ENCODE data around the gene FUT8. TPM values are rescaled to one million over a fixed set of nuclear protein-coding genes. Genes with fewer than 3 reads are reported as not detected.
"Not testable (repeated sequence)": the region's sequence is repeated elsewhere in the genome, so short reads cannot be mapped to it uniquely, and the experiment has no call there.

FUT8 gene
- polyA plus RNA-seq, 4 donors = 16.0 to 25.0 (median 23.7) TPM

- DNase-seq (ENCODE audit: low read depth in 4 of 4, low spot score in 3 of 4) = no peak
These were observed 274.2 kb downstream of the FUT8 start for GRCh38 chr14:65686761-65687160.

- DNase-seq (ENCODE audit: low read depth in 4 of 4, low spot score in 3 of 4) = no peak
These were observed 276.5 kb downstream of the FUT8 start for GRCh38 chr14:65689070-65689469.

- not testable (repeated sequence) for DNase-seq (ENCODE audit: low read depth in 4 of 4, low spot score in 3 of 4)
These were observed 280.0 kb downstream of the FUT8 start for GRCh38 chr14:65692566-65692965.

DNA sequence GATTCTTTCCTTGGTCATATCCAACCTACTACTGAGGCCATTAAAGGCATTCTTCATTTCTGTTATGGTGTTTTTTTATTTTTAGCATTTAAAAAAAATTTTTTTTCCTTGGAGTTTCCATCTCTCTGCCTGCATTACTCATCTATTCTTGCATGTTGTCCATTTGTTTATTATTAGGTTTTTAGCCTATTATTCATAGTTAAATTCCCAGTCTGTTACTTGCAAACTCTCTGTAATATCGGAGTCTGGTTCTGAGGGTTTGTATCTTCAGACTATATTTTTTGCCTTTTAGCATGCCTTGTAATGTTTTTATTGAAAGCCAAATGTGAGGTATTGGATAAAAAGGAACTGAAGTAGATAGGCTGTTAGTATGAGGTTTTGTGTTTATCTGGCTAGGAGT, 284.3 kb downstream of the FUT8 start:
- DNase-seq (ENCODE audit: low read depth in 4 of 4, low spot score in 3 of 4) = no peak

GRCh38 chr14:65703521-65703920, 291.0 kb downstream of the FUT8 start:
- no peak for DNase-seq (ENCODE audit: low read depth in 4 of 4, low spot score in 3 of 4)

GRCh38 chr14:65703996-65704395, 291.5 kb downstream of the FUT8 start:
- DNase-seq (ENCODE audit: low read depth in 4 of 4, low spot score in 3 of 4) = no peak

DNA sequence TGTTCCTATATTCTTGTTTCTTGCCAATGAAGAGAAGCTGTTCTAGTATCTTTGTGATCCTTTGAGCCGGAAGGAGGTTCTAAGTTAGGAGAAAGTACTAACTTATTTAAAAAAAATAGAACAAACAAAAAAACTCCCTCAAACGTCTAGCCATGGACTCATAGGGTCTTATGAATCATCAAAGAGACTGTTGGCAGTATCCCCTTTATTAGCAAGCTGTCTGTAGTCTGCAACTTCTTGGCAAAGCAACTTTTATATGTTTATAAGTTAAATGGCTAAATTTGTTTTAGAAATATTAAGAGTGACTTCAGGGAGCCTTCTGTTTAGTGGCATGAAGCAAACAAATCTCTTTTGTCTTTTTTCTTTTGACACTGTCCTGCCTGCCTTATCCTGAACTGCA, 291.9 kb downstream of the FUT8 start:
- DNase-seq (ENCODE audit: low read depth in 4 of 4, low spot score in 3 of 4) = no peak

DNA sequence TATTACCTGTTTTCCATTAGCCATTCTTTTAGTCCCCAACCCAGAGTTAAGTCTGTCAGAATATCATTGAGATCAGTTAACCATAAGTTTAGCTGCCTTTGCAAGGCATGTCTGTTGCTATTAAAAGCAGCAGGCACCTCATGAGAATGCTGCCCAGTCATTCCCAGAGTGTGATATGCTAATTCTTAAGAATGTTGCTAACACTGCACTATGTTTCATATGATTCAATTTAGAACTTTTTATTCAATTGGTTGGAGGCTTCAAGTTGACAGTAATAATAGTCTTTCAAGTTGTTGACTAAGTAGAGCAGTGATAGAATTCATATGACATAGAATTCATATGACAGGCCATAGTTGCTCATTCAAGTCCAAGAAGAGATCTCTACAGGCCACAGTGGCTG, 292.3 kb downstream of the FUT8 start:
- DNase-seq (ENCODE audit: low read depth in 4 of 4, low spot score in 3 of 4) = no peak

DNA sequence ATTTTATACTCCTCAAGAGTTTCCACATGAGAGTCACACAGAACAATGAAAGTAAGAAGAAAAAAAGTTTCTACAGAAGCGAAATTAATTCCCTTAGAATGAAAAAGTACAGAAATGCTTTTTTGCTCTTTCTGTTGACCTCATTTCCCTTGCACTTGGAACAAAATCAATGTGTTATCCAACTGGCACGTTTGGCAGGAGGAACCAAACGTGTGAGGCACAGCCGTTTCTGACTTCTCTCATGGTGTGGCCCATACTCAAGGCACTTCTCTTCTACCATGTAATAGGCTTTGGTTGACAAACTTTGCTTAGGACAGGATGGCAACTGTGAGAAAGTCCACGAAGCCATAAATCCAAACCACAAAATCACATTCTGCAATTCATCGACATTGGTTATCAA, 297.0 kb downstream of the FUT8 start:
- no peak for DNase-seq (ENCODE audit: low read depth in 4 of 4, low spot score in 3 of 4)

- DNase-seq (ENCODE audit: low read depth in 4 of 4, low spot score in 3 of 4) = not testable (repeated sequence)
These were observed 304.3 kb downstream of the FUT8 start for GRCh38 chr14:65716813-65717212.

DNA sequence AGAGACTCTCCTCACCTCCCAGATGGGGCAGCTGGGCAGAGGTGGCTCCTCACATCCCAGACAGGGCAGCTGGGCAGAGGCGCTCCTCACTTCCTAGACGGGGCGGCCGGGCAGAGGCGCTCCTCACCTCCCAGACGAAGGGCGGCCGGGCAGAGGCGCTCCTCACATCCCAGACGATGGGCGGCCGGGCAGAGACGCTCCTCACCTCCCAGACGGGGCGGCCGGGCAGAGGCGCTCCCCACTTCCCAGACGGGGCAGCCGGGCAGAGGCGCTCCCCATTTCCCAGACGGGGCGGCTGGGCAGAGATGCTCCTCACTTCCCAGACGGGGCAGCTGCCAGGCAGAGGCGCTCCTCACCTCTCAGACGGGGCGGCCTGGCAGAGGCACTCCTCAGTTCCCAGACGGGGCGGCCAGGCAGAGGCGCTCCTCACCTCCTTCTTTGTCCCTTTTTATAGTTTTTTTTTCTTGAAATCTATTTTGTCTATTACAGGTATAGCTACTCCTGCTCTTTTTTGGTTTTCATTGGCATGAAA, 304.9 kb downstream of the FUT8 start:
- DNase-seq (ENCODE audit: low read depth in 4 of 4, low spot score in 3 of 4) = not testable (repeated sequence)

- DNase-seq (ENCODE audit: low read depth in 4 of 4, low spot score in 3 of 4) = no peak
These were observed 306.1 kb downstream of the FUT8 start for GRCh38 chr14:65718629-65719028.

GRCh38 chr14:65720171-65720570, 307.6 kb downstream of the FUT8 start:
- DNase-seq (ENCODE audit: low read depth in 4 of 4, low spot score in 3 of 4) = no peak

DNA sequence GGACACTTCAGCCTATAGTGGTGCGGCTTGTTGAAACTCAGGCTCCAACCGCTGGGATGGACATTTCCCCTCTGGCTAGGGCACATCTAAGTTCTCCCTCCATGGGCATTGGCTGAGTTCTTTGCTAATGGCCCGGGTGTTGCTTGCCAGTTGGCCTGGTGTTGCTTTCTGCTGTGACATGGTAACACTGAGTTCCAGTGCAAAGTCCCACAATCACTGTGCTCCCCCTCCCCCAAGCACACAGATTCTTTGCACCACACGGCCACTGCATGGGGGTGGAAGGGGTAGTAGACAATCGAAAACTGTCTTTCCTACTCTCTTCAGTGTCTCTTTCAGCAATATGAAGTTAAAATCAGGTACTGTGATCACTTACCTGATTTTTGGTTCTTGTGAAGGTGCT, 308.2 kb downstream of the FUT8 start:
- DNase-seq (ENCODE audit: low read depth in 4 of 4, low spot score in 3 of 4) = no peak

- DNase-seq (ENCODE audit: low read depth in 4 of 4, low spot score in 3 of 4) = no peak
These were observed 310.8 kb downstream of the FUT8 start for GRCh38 chr14:65723348-65723747.

DNA sequence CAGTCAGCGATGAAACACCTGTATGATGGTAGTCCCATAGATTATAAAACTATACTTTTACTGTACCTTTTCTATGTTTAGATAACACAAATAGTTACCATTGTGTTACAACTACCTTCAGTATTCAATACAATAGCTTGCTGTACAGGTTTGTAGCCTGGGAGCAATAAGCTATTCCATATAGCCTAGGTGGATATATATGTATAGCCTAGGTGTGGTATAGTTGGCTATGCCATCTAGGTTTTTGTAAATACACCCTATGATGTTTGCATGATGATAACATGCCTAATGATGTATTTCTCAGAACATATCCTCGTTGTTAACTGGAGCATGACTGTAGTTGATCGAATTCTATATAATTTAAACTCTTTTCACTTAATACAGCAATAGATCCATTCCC, 316.1 kb downstream of the FUT8 start:
- DNase-seq (ENCODE audit: low read depth in 4 of 4, low spot score in 3 of 4) = no peak

DNA sequence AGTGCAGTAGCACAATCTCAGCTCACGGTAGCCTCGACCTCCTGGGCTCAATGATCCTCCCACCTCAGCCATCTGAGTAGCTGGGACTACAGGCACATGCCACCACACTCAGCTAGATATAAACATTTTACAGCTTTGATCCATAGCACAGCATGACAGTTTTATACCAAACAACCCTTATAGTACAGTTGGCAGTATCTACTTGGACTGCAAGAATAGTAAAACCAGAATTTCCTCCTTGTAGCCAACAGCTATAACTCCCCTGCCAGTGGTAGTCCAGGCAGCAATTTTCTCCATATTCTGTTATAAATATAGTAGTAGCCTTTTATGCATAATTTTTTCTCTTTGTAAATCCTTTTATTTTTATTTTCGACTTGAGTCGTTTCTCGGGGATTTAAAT, 317.0 kb downstream of the FUT8 start:
- DNase-seq (ENCODE audit: low read depth in 4 of 4, low spot score in 3 of 4) = no peak

DNA sequence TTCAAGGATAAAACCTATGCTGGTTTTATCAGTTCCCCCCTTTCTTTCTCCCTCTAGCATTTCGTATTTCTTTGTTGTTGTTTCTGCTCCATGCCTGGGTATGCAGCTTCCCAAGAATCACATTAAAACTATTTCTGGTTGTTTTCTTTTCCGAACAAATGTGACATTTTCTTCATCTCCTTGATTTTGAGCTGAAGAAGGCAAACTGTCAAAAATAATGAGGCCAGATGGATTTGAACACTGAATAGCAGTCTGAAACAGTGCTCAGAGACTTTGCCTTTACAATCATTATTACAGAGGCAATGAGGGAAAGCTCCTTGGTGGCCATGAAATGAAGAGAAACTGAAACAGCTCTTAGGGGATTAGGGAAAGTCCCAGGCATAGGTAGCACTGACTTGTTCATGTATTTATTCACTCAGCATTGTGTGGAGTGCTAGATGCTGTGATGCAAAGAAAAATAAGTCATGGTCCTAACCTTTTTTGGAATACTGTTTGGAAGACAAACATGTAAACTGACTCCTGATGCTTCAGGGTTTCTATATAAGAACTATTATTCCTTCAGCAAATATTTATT, 319.5 kb downstream of the FUT8 start:
- DNase-seq (ENCODE audit: low read depth in 4 of 4, low spot score in 3 of 4) = no peak

- no peak for DNase-seq (ENCODE audit: low read depth in 4 of 4, low spot score in 3 of 4)
These were observed 325.8 kb downstream of the FUT8 start for GRCh38 chr14:65738339-65738738.

DNA sequence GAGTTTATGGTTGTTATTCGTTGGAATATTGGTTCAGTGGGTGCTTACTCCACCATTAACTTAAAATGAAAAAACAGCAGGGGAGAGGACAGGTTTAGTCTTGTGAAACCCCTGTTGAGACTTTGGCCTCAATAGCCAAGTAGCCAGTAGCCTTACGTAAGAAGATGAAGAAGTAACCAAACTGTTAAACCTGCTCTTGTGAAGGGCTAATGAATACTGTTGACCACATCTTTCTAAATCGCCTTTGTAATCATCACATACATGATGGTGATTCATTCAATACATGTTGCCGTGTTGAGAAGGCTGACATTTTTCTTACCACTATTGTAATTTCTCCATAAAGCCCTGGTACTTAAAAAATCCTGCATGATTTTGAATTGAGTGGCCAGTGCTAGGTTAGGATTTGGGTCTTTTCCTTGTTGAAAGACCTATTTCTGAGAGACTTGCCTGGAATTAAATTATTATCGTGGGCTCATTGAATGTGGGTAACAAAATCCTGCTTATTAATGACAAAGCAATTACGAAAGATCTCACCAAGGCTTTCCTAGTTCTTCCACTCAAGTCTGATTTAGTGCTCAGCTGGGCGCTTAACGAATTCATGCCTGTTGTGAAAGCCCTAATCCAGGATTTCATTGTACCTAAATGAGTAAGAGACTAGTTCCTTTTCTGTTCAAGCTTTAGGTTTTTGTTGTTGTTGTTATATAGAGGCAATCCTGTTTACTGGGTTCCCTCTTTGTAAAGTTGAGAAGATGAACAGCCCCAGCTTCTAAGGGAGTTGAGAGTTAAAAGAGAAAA, 333.1 kb downstream of the FUT8 start:
- no peak for DNase-seq (ENCODE audit: low read depth in 4 of 4, low spot score in 3 of 4)

- DNase-seq (ENCODE audit: low read depth in 4 of 4, low spot score in 3 of 4) = no peak
These were observed 336.3 kb downstream of the FUT8 start for GRCh38 chr14:65748796-65749195.

DNA sequence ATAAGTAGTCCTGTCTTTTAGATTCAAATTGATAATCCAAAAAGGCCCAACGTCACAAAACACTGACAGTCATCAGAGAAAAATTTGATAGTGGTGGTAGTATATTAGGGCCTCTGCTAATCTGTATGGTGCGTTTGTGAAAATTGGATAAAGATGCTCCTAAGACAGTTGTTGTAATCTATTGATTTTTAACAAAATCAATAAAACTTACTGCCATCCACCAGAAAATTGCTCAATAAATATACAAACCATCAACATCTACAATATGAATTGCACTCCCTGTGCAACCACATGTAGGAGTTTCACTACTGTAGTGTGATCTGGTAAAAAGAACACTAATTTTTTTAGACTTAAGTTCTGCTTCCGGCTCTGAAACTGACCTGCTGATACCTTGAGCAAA, 336.8 kb downstream of the FUT8 start:
- DNase-seq (ENCODE audit: low read depth in 4 of 4, low spot score in 3 of 4) = no peak
